GM21717 (cell line): ENCODE data around the gene ELOVL4.

ENCODE experiments used
- ATAC-seq: cut with Tn5 transposase; IDR thresholded peaks from one replicate; pipeline ENCODE4 v1.9.1; 2021; ENCODE audit warnings: mild to moderate bottlenecking, moderate library complexity; ENCODE audit not compliant: unreplicated experiment

The ELOVL4 gene

GRCh38 chr6:79922018-79922417, 25.3 kb downstream of the ELOVL4 start:
- no peak for ATAC-seq

GRCh38 chr6:79913369-79913768, 34.0 kb downstream of the ELOVL4 start:
- no peak for ATAC-seq

- no peak for ATAC-seq
Measured at GRCh38 chr6:79911992-79912391, 35.4 kb downstream of the ELOVL4 start.

- ATAC-seq = no peak
Measured at GRCh38 chr6:79909517-79909916, 37.8 kb downstream of the ELOVL4 start.

- no peak for ATAC-seq
Measured at GRCh38 chr6:79902046-79902445, 45.3 kb downstream of the ELOVL4 start.

- ATAC-seq = no peak
Measured at GRCh38 chr6:79898076-79898475, 49.3 kb downstream of the ELOVL4 start.

GRCh38 chr6:79896075-79896449, 51.3 kb downstream of the ELOVL4 start:
- ATAC-seq = no peak

GRCh38 chr6:79895382-79896074, 51.8 kb downstream of the ELOVL4 start:
- no peak for ATAC-seq

GRCh38 chr6:79894939-79895338, 52.4 kb downstream of the ELOVL4 start:
- no peak for ATAC-seq

- ATAC-seq = no peak
Measured at GRCh38 chr6:79888587-79888986, 58.8 kb downstream of the ELOVL4 start.

GRCh38 chr6:79878142-79878748, 69.1 kb downstream of the ELOVL4 start:
- no peak for ATAC-seq

GRCh38 chr6:79874531-79875134, 72.7 kb downstream of the ELOVL4 start:
- ATAC-seq = no peak

GRCh38 chr6:79872986-79873385, 74.4 kb downstream of the ELOVL4 start:
- no peak for ATAC-seq

GRCh38 chr6:79872303-79872702, 75.0 kb downstream of the ELOVL4 start:
- ATAC-seq = no peak

- ATAC-seq = peak; percentile 100
Measured at GRCh38 chr6:79869600-79870084, 77.7 kb downstream of the ELOVL4 start.

GRCh38 chr6:79869184-79869583, 78.2 kb downstream of the ELOVL4 start:
- ATAC-seq = no peak

GRCh38 chr6:79868098-79868722, 79.1 kb downstream of the ELOVL4 start:
- ATAC-seq = no peak
